ENCODE data around the gene CPA2. TPM values are rescaled to one million over a fixed set of nuclear protein-coding genes. Genes with fewer than 3 reads are reported as not detected.

The CPA2 gene
- total and polyA plus RNA-seq, 7 experiments from 2014 or later, result not detected

DNA sequence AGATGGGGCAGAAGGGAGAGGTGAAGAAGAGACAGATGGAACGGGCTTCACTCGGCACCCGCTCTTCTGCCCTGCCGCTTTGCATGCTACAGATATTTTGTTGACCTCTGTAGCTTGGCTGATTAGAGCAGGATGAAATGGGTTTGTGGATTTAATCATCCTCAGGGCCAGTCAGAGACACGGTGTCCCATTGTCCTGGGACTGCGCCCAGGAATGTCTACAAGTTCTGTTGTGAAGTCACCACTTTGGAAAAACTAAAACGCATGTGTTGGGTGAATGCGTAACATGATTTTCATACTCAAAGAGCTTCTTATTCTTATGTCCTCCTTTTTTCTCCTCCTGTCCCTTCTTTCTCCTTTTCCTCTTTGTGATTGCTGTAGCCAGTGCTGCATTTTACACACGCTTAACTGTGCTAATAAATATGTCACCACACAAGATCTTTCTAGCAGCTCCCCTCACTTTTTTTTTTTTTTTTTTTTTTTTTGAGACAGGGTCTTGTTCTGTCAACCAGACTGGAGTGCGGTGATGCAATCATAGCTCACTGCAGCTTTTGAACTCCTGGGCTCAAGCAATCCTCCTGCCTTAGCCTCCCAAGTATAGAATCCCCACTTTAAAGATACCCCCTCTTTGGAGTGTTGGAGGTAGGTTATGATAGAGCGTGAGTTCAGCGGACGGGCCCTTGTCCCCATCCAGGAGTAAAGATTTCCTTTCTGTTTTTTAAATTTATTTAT is 29.7 kb downstream of the CPA2 start:
- Mint-ChIP-seq H3K36me3 (peaks cover 0 to 4% (median 0%) of the 10 kb centered on the region in 5 donors), H3K4me3 (no peak overlapping the region), H3K4me1 (peaks cover 0 to 1% (median 0%) of the 10 kb centered on the region in 7 donors), H3K27ac (no peak overlapping the region), H3K27me3 (peaks cover 0 to 3% (median 0%) of the 10 kb centered on the region in 5 donors), H3K9me3 (peaks cover 0 to 15% (median 0%) of the 10 kb centered on the region in 11 donors)
- Histone ChIP-seq H3K27me3 (ENCODE audit: control insufficient read depth in 2 of 2, insufficient read depth in 2 of 2, low read length in 2 of 2) (no peaks in the 10 kb centered on the region), H3K27ac (ENCODE audit: low read depth, low read length) (no peak overlapping the region), H3K9me3 (ENCODE audit: control insufficient read depth in 2 of 3, low read length in 3 of 3) (no peaks in the 10 kb centered on the region), H3K4me3 (ENCODE audit: low read length) (no peak overlapping the region), H3K4me1 (ENCODE audit: control insufficient read depth in 2 of 2, insufficient read depth in 2 of 2, low read length in 2 of 2) (no peaks in the 10 kb centered on the region), H3K36me3 (ENCODE audit: control insufficient read depth in 2 of 3, insufficient read depth in 3 of 3, low read length in 3 of 3) (no peaks in the 10 kb centered on the region)
- intact Hi-C loops (cut with micrococcal nuclease), result no loop called here
- CTCF ChIA-PET, result no interaction called here
- DNase-seq (no peak), ATAC-seq (no peak)
- POLR2A ChIA-PET, result no interaction called here

DNA sequence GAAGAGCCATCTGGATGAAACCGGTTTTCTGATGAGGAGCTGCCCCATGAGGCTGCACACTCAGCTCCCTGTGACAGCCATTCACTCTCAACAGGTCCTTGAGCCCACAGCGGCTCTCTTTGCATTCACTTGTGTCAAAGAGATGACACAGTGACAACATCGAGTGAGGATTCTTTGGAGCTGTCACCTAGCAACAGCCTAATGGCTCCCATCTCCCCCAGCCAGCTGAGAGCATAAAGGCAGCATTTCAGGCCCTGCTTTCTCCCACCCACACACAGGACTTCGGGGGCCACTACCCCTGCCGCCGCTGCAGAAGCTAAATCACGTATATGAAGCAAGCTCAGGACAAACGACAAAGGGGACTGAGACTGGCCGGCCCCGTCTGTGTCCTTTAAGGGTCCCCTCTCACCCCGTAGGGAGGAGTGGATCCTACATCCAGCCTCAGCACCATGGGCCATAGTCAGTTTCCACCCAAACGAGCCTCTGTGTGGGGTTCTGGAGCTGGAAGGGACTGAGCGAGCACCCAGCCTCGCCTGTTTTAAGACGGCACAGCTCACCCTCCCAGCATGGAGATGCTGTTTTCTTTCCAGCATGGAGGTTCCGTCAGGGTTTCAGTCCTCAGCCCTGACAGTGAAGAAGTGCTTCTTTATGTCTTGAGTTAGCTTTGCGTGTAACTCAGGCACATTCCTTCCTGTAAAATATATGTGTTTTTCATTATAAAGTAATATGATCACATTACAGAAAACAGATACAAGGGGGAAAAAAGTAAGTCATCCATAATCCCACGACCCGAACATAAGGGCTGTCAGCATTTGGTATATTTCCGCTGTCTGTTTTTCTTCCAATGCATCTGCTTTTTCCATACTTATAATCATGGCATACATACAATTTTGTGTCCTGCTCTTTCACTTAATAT is 31.2 kb downstream of the CPA2 start:
- H3K9me3 ChIP-seq (ENCODE audit: control insufficient read depth in 2 of 3, low read length in 3 of 3), result no peaks in the 10 kb centered on the region
- H3K36me3 ChIP-seq (ENCODE audit: control insufficient read depth in 2 of 3, insufficient read depth in 3 of 3, low read length in 3 of 3), result no peaks in the 10 kb centered on the region
- H3K36me3 Mint-ChIP-seq, result peaks cover 0 to 4% (median 0%) of the 10 kb centered on the region in 5 donors
- peaks cover 0 to 15% (median 0%) of the 10 kb centered on the region in 11 donors for H3K9me3 Mint-ChIP-seq
- H3K4me1 ChIP-seq (ENCODE audit: control insufficient read depth in 2 of 2, insufficient read depth in 2 of 2, low read length in 2 of 2), result no peaks in the 10 kb centered on the region
- ChIA-PET CTCF (interaction anchor here (0.7 kb wide), 1 partner anchor 17 kb away, joined by 3 read pairs; no protein-coding TSS in a partner anchor), POLR2A (no interaction called here)
- ATAC-seq (no peak), DNase-seq (no peak)
- H3K27me3 Mint-ChIP-seq, result peaks cover 0 to 3% (median 0%) of the 10 kb centered on the region in 5 donors
- no peak overlapping the region for H3K4me3 Mint-ChIP-seq
- intact Hi-C loops (cut with micrococcal nuclease), result no loop called here
- H3K4me3 ChIP-seq (ENCODE audit: low read length), result no peak overlapping the region
- no peak overlapping the region for H3K27ac Mint-ChIP-seq
- no peaks in the 10 kb centered on the region for H3K27me3 ChIP-seq (ENCODE audit: control insufficient read depth in 2 of 2, insufficient read depth in 2 of 2, low read length in 2 of 2)
- H3K4me1 Mint-ChIP-seq, result no peaks in the 10 kb centered on the region
- H3K27ac ChIP-seq (ENCODE audit: low read depth, low read length), result no peak overlapping the region

DNA sequence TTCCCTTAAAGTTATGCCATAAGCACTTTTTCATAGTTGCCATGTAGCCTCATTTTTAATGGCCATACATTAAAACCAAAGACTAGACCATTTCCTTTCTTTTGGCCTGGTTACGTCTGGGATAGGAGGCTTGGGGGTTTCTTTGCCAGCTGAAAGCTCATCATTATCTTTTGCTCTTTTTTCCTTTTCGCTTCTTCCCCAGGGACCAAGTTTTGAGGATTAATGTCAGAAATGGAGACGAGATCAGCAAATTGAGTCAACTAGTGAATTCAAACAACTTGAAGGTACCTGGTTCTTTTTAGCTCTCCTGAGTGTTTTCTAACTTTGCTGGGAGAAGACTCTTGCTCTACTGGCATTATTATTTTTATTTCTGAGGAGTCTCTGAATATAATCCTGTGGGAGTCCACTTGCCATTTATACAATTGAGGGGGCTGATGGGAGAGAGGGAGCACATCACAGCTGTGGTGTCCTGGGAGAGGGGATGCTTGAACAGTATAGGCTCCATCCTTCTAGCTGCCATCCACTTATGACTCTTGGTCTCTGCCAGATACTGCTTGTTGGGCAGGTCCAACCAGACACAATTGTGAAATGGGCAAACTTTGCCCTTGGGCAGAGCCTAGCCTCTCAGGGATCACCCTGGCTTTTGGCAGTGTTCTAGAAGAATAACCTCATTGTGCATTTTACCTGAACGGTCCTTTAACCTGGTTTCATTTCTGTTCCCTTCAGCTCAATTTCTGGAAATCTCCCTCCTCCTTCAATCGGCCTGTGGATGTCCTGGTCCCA is 32.1 kb downstream of the CPA2 start:
- peaks cover 0 to 3% (median 0%) of the 10 kb centered on the region in 5 donors for H3K27me3 Mint-ChIP-seq
- no peak overlapping the region for H3K27ac Mint-ChIP-seq
- no peaks in the 10 kb centered on the region for H3K9me3 ChIP-seq (ENCODE audit: control insufficient read depth in 2 of 3, low read length in 3 of 3)
- no peaks in the 10 kb centered on the region for H3K4me1 Mint-ChIP-seq
- DNase-seq (no peak), ATAC-seq (no peak)
- intact Hi-C loops (cut with micrococcal nuclease), result no loop called here
- H3K4me1 ChIP-seq (ENCODE audit: control insufficient read depth in 2 of 2, insufficient read depth in 2 of 2, low read length in 2 of 2), result no peaks in the 10 kb centered on the region
- H3K4me3 Mint-ChIP-seq, result no peak overlapping the region
- peaks cover 0 to 13% (median 0%) of the 10 kb centered on the region in 11 donors for H3K9me3 Mint-ChIP-seq
- POLR2A ChIA-PET, result no interaction called here
- H3K36me3 ChIP-seq (ENCODE audit: control insufficient read depth in 2 of 3, insufficient read depth in 3 of 3, low read length in 3 of 3), result no peaks in the 10 kb centered on the region
- H3K27ac ChIP-seq (ENCODE audit: low read depth, low read length), result no peak overlapping the region
- peaks cover 0 to 4% (median 0%) of the 10 kb centered on the region in 5 donors for H3K36me3 Mint-ChIP-seq
- no peak overlapping the region for H3K4me3 ChIP-seq (ENCODE audit: low read length)
- CTCF ChIA-PET, result no interaction called here
- no peaks in the 10 kb centered on the region for H3K27me3 ChIP-seq (ENCODE audit: control insufficient read depth in 2 of 2, insufficient read depth in 2 of 2, low read length in 2 of 2)

DNA sequence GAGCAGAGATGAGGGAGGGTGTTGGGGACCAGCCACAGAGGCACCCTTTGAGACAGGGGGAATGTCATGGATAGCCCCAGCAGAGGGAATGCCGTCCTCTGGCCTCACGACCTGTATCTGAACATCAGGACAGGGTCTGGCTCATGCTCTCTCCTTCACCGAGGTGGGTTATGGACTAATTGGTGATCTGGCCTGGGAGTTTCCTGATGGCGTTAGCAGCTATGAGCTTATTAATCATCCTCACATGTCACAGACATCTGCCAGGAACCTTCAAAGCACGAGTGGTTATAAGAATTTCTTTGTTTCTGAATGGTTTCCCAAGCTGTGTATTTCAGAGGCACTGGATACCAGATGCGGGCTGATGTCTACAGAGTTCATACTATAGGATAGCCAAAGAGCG is 33.2 kb downstream of the CPA2 start:
- H3K9me3 Mint-ChIP-seq, result peaks cover 0 to 8% (median 0%) of the 10 kb centered on the region in 11 donors
- peaks cover 0 to 4% (median 0%) of the 10 kb centered on the region in 5 donors for H3K36me3 Mint-ChIP-seq
- no peak for DNase-seq
- no peaks in the 10 kb centered on the region for H3K9me3 ChIP-seq (ENCODE audit: control insufficient read depth in 2 of 3, low read length in 3 of 3)
- H3K27ac Mint-ChIP-seq, result no peak overlapping the region
- intact Hi-C loops (cut with micrococcal nuclease), result no loop called here
- no peak overlapping the region for H3K27ac ChIP-seq (ENCODE audit: low read depth, low read length)
- no peaks in the 10 kb centered on the region for H3K4me1 ChIP-seq (ENCODE audit: control insufficient read depth in 2 of 2, insufficient read depth in 2 of 2, low read length in 2 of 2)
- H3K36me3 ChIP-seq (ENCODE audit: control insufficient read depth in 2 of 3, insufficient read depth in 3 of 3, low read length in 3 of 3), result no peaks in the 10 kb centered on the region
- ATAC-seq, result no peak
- H3K4me3 Mint-ChIP-seq, result no peak overlapping the region
- H3K27me3 ChIP-seq (ENCODE audit: control insufficient read depth in 2 of 2, insufficient read depth in 2 of 2, low read length in 2 of 2), result no peaks in the 10 kb centered on the region
- POLR2A ChIA-PET, result no interaction called here
- no peak overlapping the region for H3K4me3 ChIP-seq (ENCODE audit: low read length)
- peaks cover 0 to 2% (median 0%) of the 10 kb centered on the region in 7 donors for H3K4me1 Mint-ChIP-seq
- peaks cover 0 to 3% (median 0%) of the 10 kb centered on the region in 5 donors for H3K27me3 Mint-ChIP-seq
- CTCF ChIA-PET, result no interaction called here

DNA sequence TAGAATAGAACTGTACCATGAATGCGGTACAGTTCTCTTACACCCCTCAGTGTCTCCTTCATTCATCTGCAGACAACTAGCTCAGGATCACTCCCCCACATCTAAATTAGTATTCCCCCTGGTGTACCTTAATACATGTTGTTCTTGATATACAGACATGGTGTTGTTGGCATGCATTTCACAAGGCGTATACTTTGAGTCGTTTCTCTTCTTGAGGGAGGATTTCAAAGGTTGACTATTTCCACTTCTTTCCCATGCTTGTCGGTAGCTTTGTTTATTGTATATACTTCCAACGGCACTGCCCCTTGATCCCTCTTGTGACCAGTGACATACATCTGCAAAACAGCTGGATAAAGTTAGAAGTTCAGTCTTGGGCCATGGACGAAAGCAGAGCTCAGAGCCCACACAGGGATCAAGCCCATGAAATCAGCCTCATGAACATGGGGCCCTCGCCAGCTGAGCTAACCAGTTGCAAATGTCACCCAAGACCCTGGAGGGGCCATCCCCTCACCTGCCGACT is 34.9 kb downstream of the CPA2 start:
- Mint-ChIP-seq H3K4me3 (no peak overlapping the region), H3K9me3 (peaks cover 0 to 5% (median 0%) of the 10 kb centered on the region in 11 donors), H3K27ac (no peak overlapping the region), H3K4me1 (peaks cover 0 to 2% (median 0%) of the 10 kb centered on the region in 7 donors), H3K36me3 (peaks cover 0 to 4% (median 0%) of the 10 kb centered on the region in 5 donors), H3K27me3 (peaks cover 0 to 4% (median 0%) of the 10 kb centered on the region in 5 donors)
- Histone ChIP-seq H3K36me3 (ENCODE audit: control insufficient read depth in 2 of 3, insufficient read depth in 3 of 3, low read length in 3 of 3) (no peaks in the 10 kb centered on the region), H3K4me3 (ENCODE audit: low read length) (no peak overlapping the region), H3K27me3 (ENCODE audit: control insufficient read depth in 2 of 2, insufficient read depth in 2 of 2, low read length in 2 of 2) (no peaks in the 10 kb centered on the region), H3K27ac (ENCODE audit: low read depth, low read length) (no peak overlapping the region), H3K9me3 (ENCODE audit: control insufficient read depth in 2 of 3, low read length in 3 of 3) (no peaks in the 10 kb centered on the region), H3K4me1 (ENCODE audit: control insufficient read depth in 2 of 2, insufficient read depth in 2 of 2, low read length in 2 of 2) (no peaks in the 10 kb centered on the region)
- ATAC-seq, result no peak
- POLR2A ChIA-PET, result no interaction called here
- intact Hi-C loops (cut with micrococcal nuclease), result no loop called here
- no peak for DNase-seq
- CTCF ChIA-PET, result no interaction called here

DNA sequence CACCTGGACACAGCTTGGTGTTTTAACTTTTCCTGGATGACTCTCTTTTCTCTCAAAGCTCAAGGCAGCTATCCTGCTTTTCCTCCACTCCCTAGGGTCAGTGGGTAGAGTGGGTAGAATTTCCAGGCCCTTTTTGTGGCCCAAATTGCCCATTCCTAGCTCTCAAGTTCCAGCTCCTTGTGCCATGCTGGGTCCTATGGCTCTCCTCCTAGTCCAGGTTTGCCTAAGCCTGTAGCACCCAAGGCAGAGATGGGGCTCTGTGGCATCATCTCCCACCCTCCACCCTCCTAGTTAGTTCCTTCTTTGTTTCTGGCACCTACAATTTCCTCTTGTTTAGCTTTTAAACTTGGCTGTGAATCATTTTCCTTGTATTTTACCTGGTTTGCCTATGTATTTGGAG is 36.0 kb downstream of the CPA2 start:
- Mint-ChIP-seq H3K9me3 (peaks cover 0 to 5% (median 0%) of the 10 kb centered on the region in 11 donors), H3K36me3 (peaks cover 0 to 4% (median 0%) of the 10 kb centered on the region in 5 donors), H3K4me3 (no peak overlapping the region), H3K27me3 (peaks cover 0 to 4% (median 0%) of the 10 kb centered on the region in 5 donors), H3K27ac (no peak overlapping the region), H3K4me1 (peaks cover 0 to 2% (median 0%) of the 10 kb centered on the region in 7 donors)
- Histone ChIP-seq H3K4me1 (ENCODE audit: control insufficient read depth in 2 of 2, insufficient read depth in 2 of 2, low read length in 2 of 2) (no peaks in the 10 kb centered on the region), H3K4me3 (ENCODE audit: low read length) (no peak overlapping the region), H3K27me3 (ENCODE audit: control insufficient read depth in 2 of 2, insufficient read depth in 2 of 2, low read length in 2 of 2) (no peaks in the 10 kb centered on the region), H3K27ac (ENCODE audit: low read depth, low read length) (no peak overlapping the region), H3K36me3 (ENCODE audit: control insufficient read depth in 2 of 3, insufficient read depth in 3 of 3, low read length in 3 of 3) (no peaks in the 10 kb centered on the region), H3K9me3 (ENCODE audit: control insufficient read depth in 2 of 3, low read length in 3 of 3) (no peaks in the 10 kb centered on the region)
- ATAC-seq, result no peak
- intact Hi-C loops (cut with micrococcal nuclease), result no loop called here
- DNase-seq, result no peak
- CTCF ChIA-PET, result no interaction called here
- POLR2A ChIA-PET, result no interaction called here
